ENCODE measurements around the gene TAGLN3.

TAGLN3 gene

DNA sequence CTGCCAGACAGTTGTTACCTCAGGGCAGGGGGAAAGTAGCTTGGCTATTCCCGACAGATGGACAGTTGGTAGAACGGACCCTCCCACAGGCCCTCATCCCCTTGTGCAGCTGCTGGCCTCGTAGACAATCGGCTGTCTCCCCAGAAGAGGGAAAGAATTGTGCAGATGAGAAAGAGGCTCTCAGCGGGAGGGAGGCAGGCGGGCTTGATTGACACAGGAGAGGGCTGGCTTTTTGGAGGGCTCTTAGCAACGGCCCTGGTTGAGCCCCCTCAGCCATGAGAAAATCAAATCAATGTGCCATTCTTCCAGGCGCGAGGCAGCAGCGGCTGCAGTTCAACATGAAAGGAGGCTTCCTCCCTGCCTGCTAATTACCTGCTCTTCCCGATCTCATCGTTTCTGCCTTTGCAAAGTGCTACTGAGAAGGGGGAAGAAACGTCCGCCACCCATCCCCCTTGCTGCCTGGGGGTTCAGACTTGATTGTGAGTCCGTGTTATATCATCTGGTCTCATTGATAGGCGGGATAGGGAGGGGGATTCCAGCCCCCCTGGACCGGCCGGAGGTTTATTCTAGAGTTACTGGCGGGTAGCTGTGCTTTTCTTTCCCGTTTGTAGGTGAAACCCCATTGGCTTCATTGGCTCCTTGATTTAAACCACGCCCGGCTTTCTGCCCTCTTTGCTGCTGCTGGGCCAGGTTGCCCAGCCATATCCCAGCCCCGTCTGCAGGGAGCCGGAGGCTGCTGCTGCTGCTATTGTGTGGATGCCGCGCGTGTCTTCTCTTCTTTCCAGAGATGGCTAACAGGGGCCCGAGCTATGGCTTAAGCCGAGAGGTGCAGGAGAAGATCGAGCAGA is at the start of gene TAGLN3:
Gene TAGLN3, plus strand, starts transcription at position 287 of the 848 bp plus-strand sequence. Its CDS starts 501 bp downstream, at position 788.
- no peak for DNase-seq (ENCODE audit: low read depth)

DNA sequence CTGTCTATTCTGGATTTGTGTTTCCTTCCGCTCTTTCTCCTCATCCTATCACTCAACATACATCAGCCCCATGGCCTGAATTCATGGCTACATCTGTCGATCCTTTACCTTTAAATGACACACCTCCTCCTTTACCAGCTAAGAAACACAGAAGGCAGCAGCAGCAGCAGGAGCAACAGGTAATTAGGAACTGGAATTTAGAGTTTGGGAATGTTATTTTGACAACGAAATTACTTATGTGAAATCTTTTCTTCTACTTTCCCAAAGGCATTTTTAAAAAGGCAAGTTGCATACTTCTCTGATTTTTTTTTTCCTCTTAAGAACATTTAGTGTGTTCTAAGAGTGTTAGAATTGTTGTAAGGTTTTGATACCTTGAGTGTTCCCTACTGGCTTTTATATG is 49.0 kb upstream of the TAGLN3 start:
- DNase-seq (ENCODE audit: low read depth), result no peak

DNA sequence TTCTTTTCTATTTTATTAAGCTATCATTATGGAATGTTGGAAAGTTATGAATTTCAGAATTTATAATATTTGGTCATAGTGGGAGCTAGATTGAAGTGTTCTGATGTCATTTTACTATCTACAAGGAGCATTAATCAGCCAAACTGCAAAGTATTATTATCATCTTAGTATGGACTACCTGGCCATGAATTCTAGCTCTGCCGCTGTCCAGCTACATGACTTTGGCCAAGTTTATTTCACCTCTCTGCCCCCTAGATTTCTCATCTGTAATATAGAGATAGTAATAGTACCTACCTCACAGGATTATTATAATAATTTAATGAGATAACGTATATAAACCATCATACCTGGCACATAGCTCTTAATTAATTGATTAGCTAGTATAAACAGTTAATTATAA is 47.7 kb upstream of the TAGLN3 start:
- DNase-seq (ENCODE audit: low read depth), result no peak

DNA sequence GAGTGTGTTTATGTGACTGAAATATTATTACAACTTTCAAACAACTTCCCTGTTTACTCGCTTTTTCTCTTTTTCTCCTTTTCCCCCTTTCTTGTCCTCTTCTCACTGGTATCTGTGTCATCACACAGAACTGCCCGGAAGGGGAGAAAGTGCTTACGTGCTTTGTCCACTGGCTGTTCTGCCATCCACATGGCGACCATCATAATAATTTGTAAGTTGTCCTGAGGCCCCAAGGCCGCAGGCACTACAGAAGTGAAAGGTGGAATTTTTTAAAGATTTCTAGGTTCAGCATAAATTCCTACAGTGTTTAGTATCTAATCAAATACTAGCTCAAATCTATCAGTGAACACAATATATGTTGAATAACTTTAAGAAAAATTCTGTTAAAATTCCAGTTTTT is 46.6 kb upstream of the TAGLN3 start:
- DNase-seq (ENCODE audit: low read depth), result no peak

DNA sequence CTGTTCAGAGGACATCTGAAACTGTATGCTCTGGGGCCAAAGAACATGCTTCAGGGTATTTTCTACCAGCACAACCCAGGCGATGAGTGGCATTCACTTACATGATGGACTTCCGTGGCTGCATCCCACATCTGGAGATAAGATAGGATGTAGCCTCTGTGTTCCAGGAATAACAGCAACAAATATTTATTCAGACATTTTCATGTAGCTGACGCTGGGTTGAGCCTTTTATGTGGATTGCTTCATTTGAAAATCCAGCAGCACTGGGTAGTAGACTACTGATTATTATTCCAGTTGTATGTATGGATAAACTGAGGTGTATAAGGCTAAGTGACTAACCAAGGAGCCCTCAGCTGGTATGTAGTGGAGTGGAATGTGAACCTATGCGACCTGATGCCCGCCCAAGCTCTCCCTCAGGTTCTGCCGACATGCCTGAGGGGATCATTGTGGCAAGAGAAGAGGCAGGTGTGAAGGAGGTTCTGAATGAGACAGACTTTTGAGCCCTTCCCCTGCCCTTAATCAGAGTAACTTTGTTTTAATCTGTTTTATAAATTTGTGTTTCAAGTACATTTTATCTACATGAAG is 45.8 kb upstream of the TAGLN3 start:
- DNase-seq (ENCODE audit: low read depth), result no peak

DNA sequence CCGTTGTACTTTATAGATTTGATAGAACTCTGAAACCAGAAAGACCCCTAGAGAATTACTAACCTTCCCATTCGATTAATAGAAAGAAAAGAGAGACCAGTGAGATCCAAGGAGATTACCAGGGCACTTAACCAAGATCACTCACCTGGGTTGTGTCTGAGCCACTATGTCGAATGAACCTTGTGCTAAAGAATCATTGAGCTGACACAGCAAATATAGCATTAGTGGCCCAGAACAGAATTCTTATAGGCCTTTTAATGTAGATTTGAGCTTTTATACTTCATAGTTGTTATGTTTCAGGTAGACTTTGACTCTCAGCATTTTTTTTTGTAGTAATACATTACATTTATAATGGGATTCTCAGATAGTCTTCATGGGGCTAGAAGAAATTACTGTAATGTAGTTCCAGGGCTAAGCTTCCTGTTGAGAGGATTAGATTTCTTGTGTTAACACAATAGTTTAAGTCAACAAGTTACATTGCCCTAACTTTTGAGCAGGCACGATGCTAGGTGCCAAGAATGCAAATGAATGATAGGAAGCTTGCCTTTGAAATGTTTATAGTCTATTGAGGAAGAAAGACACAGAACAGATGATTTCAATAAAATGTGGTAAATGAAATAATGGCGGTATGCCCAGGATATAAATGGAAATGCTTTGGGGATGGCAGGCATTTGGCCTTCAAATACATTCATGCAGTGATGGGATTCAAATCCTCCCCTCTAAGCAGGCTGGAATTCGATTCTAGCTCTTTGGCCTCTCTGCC is 44.3 kb upstream of the TAGLN3 start:
- no peak for DNase-seq (ENCODE audit: low read depth)

DNA sequence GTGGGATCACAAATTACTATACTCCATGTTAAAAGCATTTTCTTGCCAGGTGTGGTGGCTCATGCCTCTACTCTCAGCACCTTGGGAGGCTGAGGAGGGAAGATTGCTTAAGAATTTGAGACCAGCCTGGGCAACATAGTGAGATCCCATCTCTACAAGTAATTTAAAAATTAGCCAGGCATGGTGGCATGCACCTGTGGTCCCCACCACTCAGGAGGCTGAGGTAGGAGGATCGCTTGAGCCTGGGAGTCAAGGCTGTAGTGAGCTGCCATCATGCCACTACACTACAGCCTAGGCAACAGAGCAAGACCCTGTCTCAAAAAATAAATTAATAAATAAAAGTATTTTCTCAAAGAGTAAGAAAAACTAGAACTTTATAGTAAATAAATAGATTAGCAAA is 42.8 kb upstream of the TAGLN3 start:
- no peak for DNase-seq (ENCODE audit: low read depth)

DNA sequence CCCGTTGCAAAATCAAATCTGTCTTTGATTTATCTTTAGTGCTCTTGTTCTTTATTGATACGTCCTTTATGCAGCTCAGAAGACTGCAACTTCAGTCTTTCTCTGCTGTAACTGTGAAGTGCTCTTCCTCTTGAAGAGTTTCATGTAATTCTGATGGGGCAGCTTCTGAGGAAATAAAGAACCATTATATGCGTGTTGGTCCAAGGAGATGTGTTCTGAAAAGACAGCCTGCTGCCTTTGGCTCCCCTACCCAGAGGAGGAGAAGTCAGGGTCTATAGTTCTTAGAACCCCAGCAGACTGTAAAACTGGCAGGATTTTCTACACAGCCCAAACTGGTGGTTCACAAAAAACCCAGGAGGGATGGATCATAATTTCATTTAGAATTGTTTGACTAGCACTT is 42.3 kb upstream of the TAGLN3 start:
- DNase-seq (ENCODE audit: low read depth), result no peak

DNA sequence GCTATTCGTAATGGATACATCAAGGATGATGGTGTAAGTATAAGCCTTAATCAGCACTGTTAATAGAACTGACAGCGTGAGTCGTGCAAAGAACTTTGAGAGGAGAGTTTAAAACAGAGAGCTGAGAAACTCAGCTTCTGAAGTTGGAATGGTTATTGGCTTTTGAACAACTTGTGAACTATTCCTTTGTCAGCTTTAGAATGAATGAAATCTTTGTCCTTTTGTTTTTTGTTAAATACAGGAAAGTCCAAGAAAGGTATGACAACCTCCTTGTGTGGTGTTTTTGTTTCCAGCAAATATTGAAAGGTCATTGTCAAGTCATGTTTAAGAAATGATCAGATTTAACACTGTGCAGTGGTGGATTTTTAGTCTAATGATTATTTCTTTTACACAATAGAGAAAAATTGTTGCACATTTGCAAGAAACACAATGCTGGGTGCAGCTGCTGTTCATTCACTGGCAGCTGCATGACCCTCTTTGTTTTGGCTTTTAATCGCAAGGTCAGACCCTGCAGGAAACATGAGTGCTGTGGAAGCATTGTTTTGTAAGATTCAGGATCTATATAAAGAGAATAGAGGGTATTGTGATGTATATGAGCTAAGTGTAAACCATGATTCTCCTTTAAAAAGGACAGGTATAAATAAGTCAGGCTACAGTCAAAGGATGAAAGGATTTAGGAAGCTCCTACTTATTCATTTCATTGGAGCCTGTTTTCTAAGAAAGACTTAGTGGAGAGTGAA is 41.6 kb upstream of the TAGLN3 start:
- no peak for DNase-seq (ENCODE audit: low read depth)

DNA sequence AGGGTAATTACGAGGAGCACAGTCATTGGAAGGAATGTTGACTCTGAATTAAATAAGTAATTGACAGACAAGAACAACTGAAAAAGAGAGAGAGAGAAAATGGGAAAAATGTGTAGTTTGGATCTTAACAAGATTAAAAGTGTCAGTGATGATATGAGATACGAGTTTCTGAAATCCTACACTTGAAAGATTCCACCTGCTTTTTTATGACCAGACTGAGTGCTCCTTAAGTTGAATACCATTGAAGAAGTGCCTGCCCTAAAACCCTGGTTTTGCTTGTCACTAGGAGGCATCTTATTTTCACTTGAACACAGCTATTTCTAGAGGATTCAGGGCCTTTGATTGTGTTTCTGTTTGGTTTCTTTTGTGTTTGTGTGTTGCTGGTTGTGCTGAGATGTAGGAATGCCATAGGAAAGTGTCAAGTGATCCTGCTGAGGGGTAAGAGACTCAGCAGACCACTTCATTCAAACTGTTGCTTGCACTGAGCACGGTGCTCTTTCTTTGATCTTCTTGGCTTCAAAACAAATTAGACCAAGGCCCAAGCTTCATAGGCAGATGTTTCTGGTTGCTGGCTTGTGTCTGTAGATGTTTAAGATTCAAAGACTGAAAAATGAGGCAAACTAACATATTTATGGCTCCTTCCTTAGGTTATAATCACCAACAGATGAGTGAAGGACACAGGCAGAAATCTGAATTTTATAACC is 37.1 kb upstream of the TAGLN3 start:
- no peak for DNase-seq (ENCODE audit: low read depth)

DNA sequence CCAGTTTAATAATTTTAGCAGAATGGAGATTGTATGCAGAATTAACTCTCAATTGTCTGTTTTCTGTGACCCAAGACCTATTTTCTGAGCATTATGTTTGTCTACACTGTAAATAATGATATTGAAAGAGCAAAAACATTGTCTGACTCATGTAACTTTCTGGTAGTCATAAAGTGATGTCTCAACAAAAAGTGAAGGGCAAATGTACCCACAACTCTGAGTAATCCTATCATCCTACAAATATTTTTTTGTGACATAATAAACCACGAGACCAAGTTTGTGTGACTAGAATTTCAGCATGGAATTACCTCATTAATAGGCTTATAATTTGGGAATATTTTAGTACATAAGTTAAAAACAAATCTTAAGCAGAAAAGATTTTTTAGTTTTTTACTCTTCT is 35.3 kb upstream of the TAGLN3 start:
- DNase-seq (ENCODE audit: low read depth), result no peak

DNA sequence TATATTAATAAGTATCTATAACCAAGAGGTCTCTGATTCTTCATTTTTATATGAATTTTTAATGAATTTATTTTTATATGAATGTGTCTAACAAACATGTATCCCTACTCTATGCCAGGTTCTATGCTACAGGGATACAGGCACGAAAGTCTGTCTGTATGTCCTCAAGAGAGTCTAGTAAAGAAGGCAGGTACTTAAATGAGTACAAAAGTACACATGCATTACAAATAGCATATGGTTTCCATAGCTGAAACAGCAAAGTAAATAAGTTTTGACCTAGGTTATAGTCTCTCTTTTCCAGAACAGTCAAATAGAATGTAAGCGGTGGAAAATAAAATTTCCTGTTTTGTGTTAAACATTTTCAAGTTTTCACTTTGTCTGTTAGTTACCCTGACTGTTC is 33.2 kb upstream of the TAGLN3 start:
- no peak for DNase-seq (ENCODE audit: low read depth)

DNA sequence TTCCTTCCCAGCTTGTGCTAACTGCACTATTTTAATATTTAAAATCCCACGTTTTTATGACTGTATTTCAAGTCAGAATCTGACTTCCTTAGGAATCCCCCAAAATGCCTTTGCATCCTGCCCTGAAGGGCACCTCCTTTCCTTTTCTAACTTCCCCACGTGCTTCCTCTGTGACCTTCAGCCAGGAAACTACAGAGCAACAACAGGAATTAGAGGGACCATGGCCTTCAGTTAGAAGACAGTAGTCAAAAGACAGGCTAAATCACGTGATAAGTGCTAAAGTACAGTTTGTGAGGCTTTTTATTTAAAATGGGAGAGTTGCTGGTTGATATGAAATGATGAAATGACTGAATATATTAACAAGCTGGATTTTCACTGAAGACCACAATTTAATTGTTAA is 31.7 kb upstream of the TAGLN3 start:
- no peak for DNase-seq (ENCODE audit: low read depth)

DNA sequence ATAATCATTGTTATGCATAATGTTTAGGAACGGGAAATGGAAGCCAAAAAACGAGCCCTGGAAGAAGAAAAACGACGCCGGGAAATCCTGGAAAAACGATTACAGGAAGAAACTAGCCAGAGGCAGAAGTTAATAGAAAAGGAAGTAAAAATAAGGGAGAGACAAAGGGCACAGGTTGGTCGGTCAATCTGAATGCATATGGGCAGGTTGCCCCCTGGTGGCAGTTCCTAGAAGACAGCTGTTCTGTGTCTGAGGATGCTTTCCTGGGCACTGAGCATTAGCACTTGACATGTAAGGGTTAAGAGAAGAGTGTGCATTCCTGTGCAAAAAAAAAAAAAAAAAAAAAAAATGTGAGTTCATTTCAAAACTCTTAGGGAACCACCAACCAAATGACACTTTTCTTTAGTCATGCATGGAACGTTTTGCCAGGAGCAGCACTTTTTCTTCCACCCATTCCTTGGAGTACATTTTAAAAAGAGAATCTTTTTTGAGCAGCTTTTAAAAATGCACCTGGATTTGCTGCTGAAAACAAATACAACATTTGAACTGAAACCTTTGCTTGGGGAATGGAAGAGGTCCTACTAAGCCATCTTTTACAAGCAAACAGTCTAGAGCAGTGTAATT is 31.0 kb upstream of the TAGLN3 start:
- DNase-seq (ENCODE audit: low read depth), result peak; percentile 73

DNA sequence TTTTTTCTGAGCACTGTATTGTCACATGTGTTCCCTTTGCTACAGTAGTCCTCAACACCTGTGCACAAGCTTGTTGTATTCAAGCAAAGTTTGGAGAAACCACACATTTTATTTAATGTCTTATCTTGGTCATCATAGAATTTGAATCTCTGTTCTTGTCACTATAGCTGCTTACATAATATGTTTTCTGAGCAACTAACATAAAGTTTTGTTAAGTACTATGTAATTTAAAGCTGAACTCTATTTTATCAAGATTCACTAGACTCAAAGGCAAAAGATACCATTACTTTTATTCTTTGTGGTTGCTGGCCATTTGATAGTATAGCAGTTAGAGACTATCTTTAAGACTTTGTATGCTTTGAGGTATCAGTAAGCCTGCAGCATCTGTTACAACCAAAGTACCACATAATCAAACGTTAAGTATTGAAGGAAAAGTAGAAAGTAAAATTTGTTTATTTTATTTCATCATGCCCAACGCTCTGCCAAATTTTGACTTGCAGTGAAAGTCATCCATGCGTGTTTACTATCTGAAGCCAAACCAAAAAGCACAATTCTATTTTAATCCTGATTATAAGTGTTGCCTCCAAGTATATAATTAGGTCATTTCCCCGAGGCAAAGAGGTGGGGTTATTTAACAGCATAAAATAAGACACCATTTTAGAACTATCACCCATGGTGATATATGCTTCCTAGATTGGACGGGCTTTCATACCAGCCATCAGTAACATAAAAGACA is 30.2 kb upstream of the TAGLN3 start:
- no peak for DNase-seq (ENCODE audit: low read depth)

DNA sequence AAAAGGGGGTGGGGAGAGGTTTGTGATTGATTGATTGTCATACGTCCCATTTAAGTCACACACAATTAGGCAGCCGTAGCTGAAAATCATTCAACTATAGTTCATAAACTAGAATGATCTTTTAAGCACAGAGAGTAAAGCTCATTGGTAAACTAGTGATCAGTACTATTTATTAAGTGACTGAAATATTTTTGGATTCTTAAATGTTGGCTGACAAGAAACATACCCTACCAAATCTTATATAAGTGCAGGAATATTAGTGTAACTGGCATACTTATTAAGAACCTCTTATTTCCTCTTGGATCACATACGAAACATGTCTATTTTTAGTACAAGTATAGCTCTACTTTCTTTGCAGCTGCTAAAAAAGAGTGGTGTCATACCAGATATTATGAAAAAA is 28.3 kb upstream of the TAGLN3 start:
- no peak for DNase-seq (ENCODE audit: low read depth)

DNA sequence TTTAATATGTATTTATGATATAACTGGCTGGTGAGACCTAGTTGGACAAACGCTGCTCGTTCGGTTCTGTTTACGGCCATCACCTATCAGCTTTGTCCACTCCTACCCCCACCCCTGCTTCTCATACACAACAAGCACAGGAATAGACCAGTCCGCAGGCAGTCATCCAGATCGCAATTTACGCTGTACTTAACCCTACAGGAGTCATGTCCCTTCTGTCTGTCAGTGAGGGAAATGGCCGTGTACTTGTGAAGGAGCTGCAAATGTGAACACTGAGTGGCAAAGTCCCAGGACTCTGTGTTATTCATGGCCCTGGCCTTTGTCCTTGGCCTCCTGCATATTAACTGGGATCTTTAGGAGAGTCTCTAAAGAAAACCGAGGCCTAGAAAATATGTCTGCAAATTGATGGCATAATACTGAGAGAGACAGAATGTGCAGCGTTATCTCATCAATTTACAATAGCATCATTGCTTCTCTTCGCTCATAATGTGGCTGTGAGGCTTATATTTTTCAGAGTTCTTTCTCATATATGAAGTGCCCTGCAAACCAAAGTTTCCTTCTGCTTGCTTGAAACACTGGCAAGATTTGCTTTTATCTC is 27.1 kb upstream of the TAGLN3 start:
- DNase-seq (ENCODE audit: low read depth), result no peak

DNA sequence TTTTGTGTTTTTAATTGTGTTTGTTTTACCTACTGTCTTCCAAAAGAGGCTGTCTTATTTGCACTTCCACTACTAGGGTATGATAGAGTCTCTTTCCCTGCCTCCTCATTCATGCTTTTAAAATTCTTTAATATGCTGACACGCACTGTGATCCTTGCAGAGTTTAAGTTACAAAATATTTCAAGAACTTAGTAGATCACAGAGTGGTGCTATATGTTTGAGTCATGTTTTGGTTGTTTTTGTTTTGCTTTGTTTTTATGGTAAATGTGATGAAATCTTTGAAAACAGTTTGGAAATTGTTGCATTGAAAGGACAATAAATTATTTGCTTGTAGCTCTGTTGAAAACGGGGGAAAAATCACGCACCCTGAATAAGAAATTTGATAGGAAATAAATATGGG is 25.8 kb upstream of the TAGLN3 start:
- DNase-seq (ENCODE audit: low read depth), result no peak

DNA sequence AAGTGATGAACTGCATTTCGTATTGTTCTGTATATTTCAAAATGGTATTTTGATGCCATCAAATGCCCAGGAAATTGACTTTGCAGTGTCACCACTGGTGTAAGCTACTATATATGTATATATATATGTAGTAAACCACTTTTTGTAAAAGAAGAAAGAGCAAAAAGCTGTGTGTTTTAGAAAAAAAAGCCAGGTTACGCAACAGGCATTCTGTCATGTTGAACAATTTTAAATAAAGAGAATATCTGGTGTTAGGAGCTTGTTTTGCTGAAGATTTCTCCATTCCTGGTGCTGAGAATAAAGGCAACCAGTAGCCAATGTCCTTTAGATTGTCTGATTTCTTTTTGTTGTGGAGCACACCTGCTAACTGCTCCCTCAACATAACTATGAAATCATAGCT is 23.6 kb upstream of the TAGLN3 start:
- no peak for DNase-seq (ENCODE audit: low read depth)

DNA sequence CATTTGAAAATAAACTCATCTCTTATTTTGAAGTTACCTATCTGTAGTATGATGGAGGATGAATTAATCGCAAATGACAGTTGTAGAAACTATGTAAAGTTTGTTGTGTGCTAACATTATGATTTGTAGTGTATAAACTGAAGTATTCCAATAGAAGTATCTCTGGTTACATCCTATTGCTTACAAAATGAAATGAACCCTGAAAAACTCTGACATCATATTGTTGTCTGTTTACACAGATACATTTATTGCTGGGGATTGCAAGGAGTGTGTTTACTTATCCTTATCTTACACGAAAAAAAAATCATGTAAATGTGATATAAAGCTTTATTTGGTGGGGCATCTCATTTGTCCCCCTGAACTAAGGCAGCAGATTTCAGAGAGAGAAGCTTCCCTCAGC is 22.5 kb upstream of the TAGLN3 start:
- no peak for DNase-seq (ENCODE audit: low read depth)

All from activated T-cell treated with anti-CD3 and anti-CD28 coated beads for 1 hour (primary cell).